Posterior vena cava (tissue), 2 donors: ENCODE data around the gene TAMALIN. TPM values are rescaled to one million over a fixed set of nuclear protein-coding genes. Genes with fewer than 3 reads are reported as not detected.
A peak's percentile ranks its signal among the peaks of the same experiment; 100 is the strongest.

Experiments
- DNase-seq: peaks from one replicate; pipeline ENCODE4 v3.0.0-alpha.2; 2020; ENCODE audit warnings: low spot score
- intact Hi-C, 2 donors: fragments of 100-400 bp; cut with DNase I; formaldehyde crosslinking; loops; one replicate each; pipeline versions ENCODE4 v1.14.1 to v1.14.2; 2022 to 2023
- total RNA-seq, 2 donors: library from RNA; stranded (reverse); fragmentation: NEBNext Ultra II Directional; extraction: Animal tissue kit (Norgen Biotek cat#: 25700); gene quantifications; one replicate each; pipeline ENCODE4 v1.2.1, GENCODE V29; 2021
- donor health status: DM: yes; HTN: yes; CAD: no.
- donor health status: DM: yes; HTN: yes; CAD: no.

The TAMALIN gene
- total RNA-seq, 2 donors from 2014 or later: 38.0 to 50.6 TPM

DNA sequence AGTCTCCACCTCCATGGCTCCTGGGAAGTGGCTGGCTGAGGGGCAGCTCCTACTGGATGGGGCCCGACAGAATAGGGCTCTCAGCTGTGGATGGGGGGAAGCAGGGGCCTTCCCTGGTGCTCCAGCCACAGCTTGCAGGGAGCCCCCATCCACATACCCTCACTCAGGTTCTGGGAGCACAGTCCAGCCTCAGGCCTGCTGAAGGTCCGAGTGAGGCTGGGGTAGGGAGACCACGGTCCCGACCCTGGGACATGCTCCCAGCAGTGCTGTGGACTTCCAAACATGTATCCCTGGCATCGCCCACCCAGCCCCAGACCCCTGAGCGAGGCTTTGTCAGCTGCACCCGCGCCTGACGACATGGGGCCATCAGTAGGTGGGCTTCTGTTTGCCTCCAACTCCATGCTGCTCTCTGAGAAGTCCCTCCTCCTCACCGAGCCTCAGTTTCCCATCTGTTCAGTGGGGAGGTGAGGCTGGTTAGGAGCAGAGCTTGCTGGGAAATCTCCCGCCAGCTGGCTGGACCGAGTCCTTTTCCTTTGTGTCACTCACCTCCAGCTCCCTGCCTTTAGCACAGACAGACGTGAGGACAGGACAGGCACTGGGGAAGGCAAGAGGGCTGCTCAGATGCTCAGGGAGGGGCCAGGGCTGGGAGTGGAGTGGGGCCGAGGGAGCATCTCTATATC lies 53.9 kb downstream of the TAMALIN start:
- DNase-seq: peak; percentile 87
- intact Hi-C loops: no loop called here

DNA sequence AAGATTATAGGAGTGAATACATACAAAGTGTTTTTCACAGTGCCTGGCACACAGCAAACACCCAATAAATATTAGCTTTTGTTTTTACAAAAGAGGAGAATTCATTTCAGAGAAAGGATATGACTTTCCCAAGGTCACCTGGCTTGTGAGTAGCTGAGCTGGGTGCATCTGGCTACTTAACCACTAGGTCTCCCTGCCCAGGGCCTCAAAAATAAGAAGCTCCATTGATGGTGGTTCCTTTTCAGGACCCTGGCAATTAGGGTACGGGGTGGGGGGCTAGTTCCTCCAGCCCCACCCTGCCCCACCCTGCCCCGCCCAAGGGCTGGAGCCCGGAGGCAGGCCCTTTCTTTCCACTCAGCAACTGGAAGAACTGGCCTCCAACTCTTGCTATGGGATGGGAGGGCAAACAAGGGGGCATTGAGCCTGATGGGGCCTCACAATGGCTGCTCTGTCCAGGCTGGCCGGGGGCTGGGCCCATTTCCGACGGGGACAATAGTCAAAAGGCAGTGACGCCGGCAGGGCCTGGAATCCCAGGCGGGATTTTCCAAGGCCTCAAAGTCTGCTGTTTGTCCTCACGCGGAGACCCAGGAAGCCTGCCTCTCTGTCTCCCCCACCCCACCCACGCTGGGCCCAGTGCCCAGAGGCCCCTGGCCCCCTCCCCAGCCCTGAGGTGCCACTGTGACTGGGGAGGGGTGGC lies 54.9 kb downstream of the TAMALIN start:
- no peak for DNase-seq
- intact Hi-C loops: no loop called here

GRCh38 chr12:52062167-52063081 lies 55.7 kb downstream of the TAMALIN start:
- DNase-seq: no peak
- intact Hi-C loops: no loop called here

GRCh38 chr12:52063082-52063924 lies 56.6 kb downstream of the TAMALIN start:
- intact Hi-C loops: no loop called here
- no peak for DNase-seq

GRCh38 chr12:52063981-52064649 lies 57.4 kb downstream of the TAMALIN start:
- intact Hi-C loops: no loop called here
- peak; percentile 93 for DNase-seq

Other genes with a start within 250 kb of the TAMALIN start
- gene FIGNL2, start 158.2 kb upstream of the TAMALIN start, total RNA-seq: 1 to 10 TPM in 1 of 2 donors, under 1 TPM in 1; 0.60 to 1.0 TPM
- not detected for gene ANKRD33, start 118.8 kb upstream of the TAMALIN start, total RNA-seq
- 10 to 100 TPM; 74.4 to 95.7 TPM for gene ACVRL1, start 99.4 kb upstream of the TAMALIN start, total RNA-seq
- 10 to 100 TPM; 20.0 to 22.4 TPM for gene ACVR1B, start 55.2 kb upstream of the TAMALIN start, total RNA-seq
- 100 to 1,000 TPM; 197 to 567 TPM for gene NR4A1, start 44.5 kb downstream of the TAMALIN start, total RNA-seq
- gene ATG101, start 63.0 kb downstream of the TAMALIN start, total RNA-seq: 10 to 100 TPM; 26.4 to 30.8 TPM
- gene SMIM41, start 72.8 kb downstream of the TAMALIN start, total RNA-seq: under 1 TPM in 1 of 2 donors, not detected in 1; 0.19 TPM
- gene KRT80, start 185.1 kb downstream of the TAMALIN start, total RNA-seq: under 1 TPM; 0.19 to 0.48 TPM
- 1 to 10 TPM; 4.1 to 6.8 TPM for gene KRT7, start 226.3 kb downstream of the TAMALIN start, total RNA-seq